LoVo (cell line): ENCODE measurements around the gene PCDHGA2.
"Not testable (repeated sequence)": the region's sequence is repeated elsewhere in the genome, so short reads cannot be mapped to it uniquely, and the experiment has no call there.

Experiments
- DNase-seq: peaks from one replicate; pipeline ENCODE4 v3.0.0-alpha.2; 2016; ENCODE audit warnings: low spot score

Gene PCDHGA2

DNA sequence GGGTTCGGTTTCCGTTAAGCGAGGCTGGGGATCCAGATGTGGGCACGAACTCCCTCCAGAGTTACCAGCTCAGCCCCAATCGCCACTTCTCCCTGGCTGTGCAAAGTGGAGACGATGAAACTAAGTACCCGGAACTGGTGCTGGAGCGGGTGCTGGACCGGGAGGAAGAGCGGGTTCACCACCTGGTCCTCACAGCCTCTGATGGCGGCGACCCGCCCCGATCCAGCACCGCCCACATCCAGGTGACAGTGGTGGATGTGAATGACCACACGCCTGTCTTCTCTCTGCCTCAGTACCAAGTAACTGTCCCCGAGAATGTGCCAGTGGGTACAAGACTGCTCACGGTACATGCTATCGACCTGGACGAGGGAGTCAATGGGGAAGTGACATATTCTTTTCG lies 44.8 kb downstream of the PCDHGA2 start:
- no peak for DNase-seq

DNA sequence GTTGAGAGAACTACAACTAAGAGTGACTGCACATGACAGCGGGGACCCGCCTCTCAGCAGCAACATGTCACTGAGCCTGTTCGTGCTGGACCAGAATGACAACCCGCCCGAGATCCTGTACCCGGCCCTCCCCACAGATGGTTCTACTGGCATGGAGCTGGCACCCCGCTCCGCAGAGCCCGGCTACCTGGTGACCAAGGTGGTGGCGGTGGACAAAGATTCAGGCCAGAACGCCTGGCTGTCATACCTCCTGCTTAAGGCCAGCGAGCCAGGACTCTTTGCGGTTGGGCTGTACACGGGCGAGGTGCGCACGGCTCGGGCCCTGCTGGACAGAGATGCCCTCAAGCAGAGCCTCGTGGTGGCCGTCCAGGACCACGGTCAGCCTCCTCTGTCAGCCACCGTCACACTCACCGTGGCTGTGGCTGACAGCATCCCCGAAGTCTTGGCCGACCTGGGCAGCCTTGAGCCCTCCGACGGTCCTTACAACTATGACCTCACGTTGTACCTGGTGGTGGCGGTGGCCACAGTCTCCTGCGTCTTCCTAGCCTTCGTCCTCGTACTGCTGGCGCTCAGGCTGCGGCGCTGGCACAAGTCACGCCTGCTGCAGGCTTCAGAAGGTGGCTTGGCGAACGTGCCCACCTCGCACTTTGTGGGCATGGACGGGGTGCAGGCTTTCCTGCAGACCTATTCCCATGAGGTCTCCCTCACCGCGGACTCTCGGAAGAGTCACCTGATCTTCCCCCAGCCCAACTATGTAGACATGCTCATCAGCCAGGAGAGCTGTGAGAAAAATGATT lies 46.1 kb downstream of the PCDHGA2 start:
- DNase-seq: no peak

GRCh38 chr5:141387557-141388311 lies 49.2 kb downstream of the PCDHGA2 start, which contains the start of gene PCDHGB4:
Gene PCDHGB4, plus strand, starts transcription at chr5:141387698. Its CDS starts 187 bp downstream, at chr5:141387885.
- DNase-seq: not testable (repeated sequence)

DNA sequence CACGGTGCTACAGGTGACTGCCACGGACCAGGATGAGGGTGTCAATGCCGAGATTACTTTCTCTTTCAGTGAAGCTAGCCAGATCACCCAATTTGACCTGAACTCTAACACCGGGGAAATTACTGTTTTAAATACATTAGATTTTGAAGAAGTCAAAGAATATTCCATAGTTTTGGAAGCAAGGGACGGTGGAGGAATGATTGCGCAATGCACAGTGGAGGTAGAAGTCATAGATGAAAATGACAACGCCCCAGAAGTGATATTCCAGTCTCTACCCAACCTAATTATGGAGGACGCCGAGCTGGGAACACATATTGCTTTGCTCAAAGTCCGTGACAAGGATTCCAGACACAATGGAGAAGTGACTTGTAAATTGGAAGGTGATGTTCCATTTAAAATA lies 50.1 kb downstream of the PCDHGA2 start:
- DNase-seq: no peak

DNA sequence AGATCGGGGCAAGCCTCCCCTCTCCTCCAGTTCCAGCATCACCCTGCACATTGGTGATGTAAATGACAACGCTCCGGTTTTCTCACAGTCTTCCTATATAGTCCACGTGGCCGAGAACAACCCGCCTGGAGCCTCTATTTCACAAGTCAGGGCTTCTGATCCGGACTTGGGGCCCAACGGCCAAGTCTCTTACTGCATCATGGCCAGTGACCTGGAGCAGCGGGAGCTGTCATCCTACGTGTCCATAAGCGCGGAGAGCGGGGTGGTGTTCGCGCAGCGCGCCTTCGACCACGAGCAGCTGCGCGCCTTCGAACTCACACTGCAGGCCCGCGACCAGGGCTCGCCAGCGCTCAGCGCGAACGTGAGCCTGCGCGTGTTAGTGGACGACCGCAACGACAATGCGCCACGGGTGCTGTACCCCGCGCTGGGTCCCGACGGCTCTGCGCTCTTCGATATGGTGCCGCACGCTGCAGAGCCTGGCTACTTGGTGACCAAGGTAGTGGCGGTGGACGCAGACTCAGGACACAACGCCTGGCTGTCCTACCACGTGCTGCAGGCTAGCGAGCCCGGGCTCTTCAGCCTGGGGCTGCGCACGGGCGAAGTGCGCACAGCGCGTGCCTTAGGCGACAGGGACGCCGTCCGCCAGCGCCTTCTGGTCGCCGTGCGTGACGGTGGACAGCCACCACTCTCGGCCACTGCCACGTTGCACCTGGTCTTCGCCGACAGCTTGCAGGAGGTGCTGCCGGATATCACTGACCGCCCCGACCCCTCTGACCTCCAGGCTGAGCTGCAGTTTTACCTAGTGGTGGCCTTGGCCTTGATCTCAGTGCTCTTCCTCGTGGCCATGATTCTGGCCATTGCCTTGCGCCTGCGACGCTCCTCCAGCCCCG lies 50.8 kb downstream of the PCDHGA2 start:
- no peak for DNase-seq

GRCh38 chr5:141392429-141393198 lies 54.1 kb downstream of the PCDHGA2 start, which contains the start of gene PCDHGA8:
Gene PCDHGA8, plus strand, starts transcription at chr5:141392633. Its CDS starts 181 bp downstream, at chr5:141392814.
- no peak for DNase-seq
